ENCODE results near the gene TOR1A.

Gene TOR1A

GRCh38 chr9:129836311-129837007 is 12.5 kb upstream of the TOR1A start:
- Mint-ChIP-seq H3K27ac (peak overlapping the region; percentile 56), H3K4me1 (peaks cover 74% of the 10 kb centered on the region), H3K36me3 (peaks cover 6% of the 10 kb centered on the region), H3K4me3 (peak overlapping the region; percentile 95), H3K9me3 (no peaks in the 10 kb centered on the region), H3K27me3 (no peaks in the 10 kb centered on the region)

- H3K9me3 Mint-ChIP-seq, result no peaks in the 10 kb centered on the region
- peaks cover 6% of the 10 kb centered on the region for H3K36me3 Mint-ChIP-seq
- peak overlapping the region; percentile 95 for H3K4me3 Mint-ChIP-seq
- H3K4me1 Mint-ChIP-seq, result peaks cover 68% of the 10 kb centered on the region
- H3K27me3 Mint-ChIP-seq, result no peaks in the 10 kb centered on the region
- H3K27ac Mint-ChIP-seq, result peak overlapping the region; percentile 56
Measured at GRCh38 chr9:129835860-129836223, 11.9 kb upstream of the TOR1A start.

DNA sequence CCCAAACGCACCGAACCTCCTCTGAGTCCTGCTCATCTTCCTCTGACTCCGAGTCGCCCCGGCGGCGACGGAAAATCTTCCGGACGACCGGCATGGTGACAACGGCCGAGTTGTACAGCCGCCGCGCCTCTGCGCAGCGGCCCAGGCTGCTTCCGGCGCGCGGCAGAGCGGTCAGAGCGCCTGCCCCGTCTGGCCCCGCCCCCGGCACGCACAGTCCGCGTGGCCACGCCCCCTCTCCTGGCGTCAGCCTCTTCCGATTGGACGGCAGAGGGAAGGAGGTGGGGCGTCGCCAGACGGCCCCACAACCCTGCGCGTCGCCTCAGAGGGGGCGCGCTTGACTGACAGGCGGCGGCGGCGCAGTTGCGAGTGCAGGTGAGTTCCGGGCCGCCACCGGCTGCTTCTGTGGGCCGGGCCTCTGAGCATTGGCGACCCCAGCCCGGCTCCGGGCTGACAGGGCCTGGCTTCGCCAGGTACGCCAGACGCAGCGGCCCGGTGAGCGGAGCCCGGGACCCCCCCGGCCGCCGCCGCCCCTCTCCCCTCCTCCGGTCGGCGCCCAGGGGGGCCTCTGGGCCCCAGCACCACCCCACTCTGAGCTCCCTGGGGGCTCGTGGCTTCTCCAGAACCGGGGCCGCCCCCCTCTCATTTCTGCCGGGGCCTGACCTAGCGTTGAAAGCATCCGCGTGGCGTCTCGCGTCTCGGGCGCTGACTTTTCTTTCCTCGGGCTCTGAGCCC is 11.4 kb upstream of the TOR1A start, which contains the start of the genes C9orf78 and USP20:
C9orf78 (minus strand) TSS at position 148 of the 732 bp plus-strand sequence; CDS start at position 94, 54 bp downstream.
USP20 (plus strand) TSS at position 331 of the 732 bp plus-strand sequence. CDS start 17,098 bp downstream, outside the sequence.
- peaks cover 6% of the 10 kb centered on the region for H3K36me3 Mint-ChIP-seq
- peak within 1 kb of the TSS; percentile 98 for H3K27ac Mint-ChIP-seq
- no peaks in the 10 kb centered on the region for H3K27me3 Mint-ChIP-seq
- peaks cover 62% of the 10 kb centered on the region for H3K4me1 Mint-ChIP-seq
- H3K4me3 Mint-ChIP-seq, result peak within 1 kb of the TSS; percentile 98
- no peaks in the 10 kb centered on the region for H3K9me3 Mint-ChIP-seq

GRCh38 chr9:129834489-129835127 is 10.7 kb upstream of the TOR1A start:
- peaks cover 58% of the 10 kb centered on the region for H3K4me1 Mint-ChIP-seq
- H3K4me3 Mint-ChIP-seq, result peak overlapping the region; percentile 98
- peaks cover 6% of the 10 kb centered on the region for H3K36me3 Mint-ChIP-seq
- H3K27me3 Mint-ChIP-seq, result no peaks in the 10 kb centered on the region
- no peaks in the 10 kb centered on the region for H3K9me3 Mint-ChIP-seq
- H3K27ac Mint-ChIP-seq, result peak overlapping the region; percentile 98

GRCh38 chr9:129832982-129833381 is 9.0 kb upstream of the TOR1A start:
- peaks cover 6% of the 10 kb centered on the region for H3K36me3 Mint-ChIP-seq

GRCh38 chr9:129828969-129829368 is 5.0 kb upstream of the TOR1A start:
- H3K36me3 Mint-ChIP-seq, result peaks cover 6% of the 10 kb centered on the region
- H3K9me3 Mint-ChIP-seq, result no peaks in the 10 kb centered on the region
- no peak overlapping the region for H3K4me3 Mint-ChIP-seq
- peaks cover 12% of the 10 kb centered on the region for H3K4me1 Mint-ChIP-seq
- no peaks in the 10 kb centered on the region for H3K27me3 Mint-ChIP-seq
- H3K27ac Mint-ChIP-seq, result no peak overlapping the region

More at GRCh38 chr9:129832982-129833381, 9.0 kb upstream of the TOR1A start:
- Mint-ChIP-seq H3K27me3 (no peaks in the 10 kb centered on the region), H3K9me3 (no peaks in the 10 kb centered on the region), H3K4me3 (peak overlapping the region; percentile 98), H3K4me1 (peaks cover 42% of the 10 kb centered on the region), H3K27ac (no peak overlapping the region)

DNA sequence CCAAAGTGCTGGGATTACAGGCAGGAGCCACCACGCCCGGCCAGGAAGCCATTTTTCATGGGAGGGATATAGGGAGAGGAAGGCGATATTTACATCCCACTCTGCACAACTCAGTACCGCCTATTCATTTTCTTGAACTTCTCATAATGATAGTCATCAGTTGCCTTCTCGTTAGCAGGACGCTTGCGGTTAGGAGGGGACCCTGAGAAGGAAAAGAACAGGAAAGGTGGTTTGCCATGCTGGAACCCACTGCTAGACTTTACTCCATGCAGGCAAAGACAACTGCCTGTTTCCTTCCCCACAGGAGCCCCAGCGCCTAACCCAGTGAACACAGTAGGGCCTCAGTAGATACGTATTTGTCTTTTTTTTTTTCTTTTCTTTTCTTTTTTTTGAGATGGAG is 4.1 kb upstream of the TOR1A start:
- H3K27me3 Mint-ChIP-seq, result no peaks in the 10 kb centered on the region
- no peaks in the 10 kb centered on the region for H3K9me3 Mint-ChIP-seq
- H3K27ac Mint-ChIP-seq, result no peak overlapping the region
- no peak overlapping the region for H3K4me3 Mint-ChIP-seq
- H3K36me3 Mint-ChIP-seq, result peaks cover 3% of the 10 kb centered on the region
- peaks cover 4% of the 10 kb centered on the region for H3K4me1 Mint-ChIP-seq

DNA sequence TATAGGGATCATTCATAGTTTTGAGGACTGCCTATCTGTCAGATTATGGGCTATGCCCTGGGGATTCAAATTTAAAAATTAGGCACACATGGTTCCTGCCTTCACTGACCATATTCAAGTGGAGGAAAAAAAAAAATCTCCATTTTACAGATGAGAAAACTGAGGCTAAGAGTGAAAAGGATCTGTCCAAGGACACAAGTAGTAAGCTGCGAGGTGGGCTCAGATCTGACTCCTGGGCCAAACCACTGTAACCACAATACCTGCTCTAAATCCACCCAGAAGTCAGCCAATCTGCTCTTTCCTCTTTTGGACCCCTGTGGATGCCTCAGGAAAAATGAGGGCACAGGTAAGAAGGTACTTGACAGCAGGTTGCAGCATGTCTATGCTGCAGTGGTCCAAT is 2.8 kb upstream of the TOR1A start:
- H3K27me3 Mint-ChIP-seq, result no peaks in the 10 kb centered on the region
- H3K9me3 Mint-ChIP-seq, result no peaks in the 10 kb centered on the region
- peaks cover 3% of the 10 kb centered on the region for H3K36me3 Mint-ChIP-seq
- H3K4me3 Mint-ChIP-seq, result no peak overlapping the region
- no peak overlapping the region for H3K27ac Mint-ChIP-seq
- peaks cover 11% of the 10 kb centered on the region for H3K4me1 Mint-ChIP-seq

GRCh38 chr9:129826344-129826743 is 2.4 kb upstream of the TOR1A start:
- Mint-ChIP-seq H3K4me1 (peaks cover 11% of the 10 kb centered on the region), H3K4me3 (no peak overlapping the region), H3K27me3 (no peaks in the 10 kb centered on the region), H3K27ac (no peak overlapping the region), H3K9me3 (no peaks in the 10 kb centered on the region), H3K36me3 (peaks cover 3% of the 10 kb centered on the region)

DNA sequence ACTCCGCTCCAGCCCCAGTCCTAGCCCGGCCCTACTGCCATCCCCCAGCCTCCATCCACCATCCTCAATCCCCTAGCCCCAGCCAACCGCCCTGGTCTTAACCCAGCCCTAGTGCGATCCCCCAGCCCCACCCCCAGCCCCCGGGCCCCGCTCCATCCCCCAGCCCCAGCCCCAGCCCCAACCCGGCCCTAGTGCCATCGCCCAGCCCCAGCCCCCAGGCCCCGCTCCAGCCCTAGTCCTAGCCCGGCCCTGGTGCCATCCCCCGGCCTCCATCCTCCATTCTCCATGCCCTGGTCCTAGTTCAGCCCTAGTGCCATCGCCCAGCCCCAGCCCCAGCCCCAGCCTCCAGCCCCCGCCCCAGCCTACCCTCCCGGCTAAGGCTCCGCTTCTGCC is 398 bp downstream of the TOR1A start:
- H3K27me3 Mint-ChIP-seq, result no peaks in the 10 kb centered on the region
- H3K4me1 Mint-ChIP-seq, result peaks cover 14% of the 10 kb centered on the region
- peaks cover 5% of the 10 kb centered on the region for H3K36me3 Mint-ChIP-seq
- no peaks in the 10 kb centered on the region for H3K9me3 Mint-ChIP-seq
- no peak overlapping the region for H3K27ac Mint-ChIP-seq
- peak overlapping the region; percentile 88 for H3K4me3 Mint-ChIP-seq

DNA sequence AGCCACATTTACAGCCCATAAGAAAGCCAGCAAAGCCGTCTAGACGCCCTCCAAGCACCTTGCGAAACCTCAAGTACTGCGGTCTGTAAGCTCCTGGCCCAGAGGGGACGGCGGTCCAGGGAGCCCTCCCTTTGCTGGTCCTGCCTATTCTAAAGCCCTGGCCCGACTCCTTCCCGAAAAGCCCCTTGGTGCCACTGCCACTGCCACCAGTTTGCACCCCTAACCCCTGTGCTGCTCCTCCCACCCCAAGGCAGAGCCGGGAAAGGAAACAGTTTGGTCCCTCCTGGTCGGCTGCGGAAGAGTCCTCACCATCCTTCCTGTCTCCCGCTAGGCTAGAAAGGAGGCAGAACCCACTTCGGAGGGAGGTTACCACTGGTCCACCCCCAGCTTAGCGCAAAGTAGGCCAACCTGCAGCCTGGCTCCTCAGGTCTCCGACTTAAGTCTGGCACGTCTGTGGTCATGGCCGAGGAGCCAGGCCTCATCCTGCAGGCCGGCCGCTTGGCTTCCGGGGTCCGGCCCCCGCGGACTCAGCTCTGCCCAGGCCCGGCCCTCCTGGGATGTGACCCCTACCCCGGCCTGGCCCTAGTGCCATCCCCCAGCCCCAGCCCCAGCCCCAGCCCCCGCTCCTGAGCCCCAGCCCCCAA is 916 bp downstream of the TOR1A start:
- Mint-ChIP-seq H3K36me3 (peaks cover 5% of the 10 kb centered on the region), H3K4me3 (peak overlapping the region; percentile 88)

DNA sequence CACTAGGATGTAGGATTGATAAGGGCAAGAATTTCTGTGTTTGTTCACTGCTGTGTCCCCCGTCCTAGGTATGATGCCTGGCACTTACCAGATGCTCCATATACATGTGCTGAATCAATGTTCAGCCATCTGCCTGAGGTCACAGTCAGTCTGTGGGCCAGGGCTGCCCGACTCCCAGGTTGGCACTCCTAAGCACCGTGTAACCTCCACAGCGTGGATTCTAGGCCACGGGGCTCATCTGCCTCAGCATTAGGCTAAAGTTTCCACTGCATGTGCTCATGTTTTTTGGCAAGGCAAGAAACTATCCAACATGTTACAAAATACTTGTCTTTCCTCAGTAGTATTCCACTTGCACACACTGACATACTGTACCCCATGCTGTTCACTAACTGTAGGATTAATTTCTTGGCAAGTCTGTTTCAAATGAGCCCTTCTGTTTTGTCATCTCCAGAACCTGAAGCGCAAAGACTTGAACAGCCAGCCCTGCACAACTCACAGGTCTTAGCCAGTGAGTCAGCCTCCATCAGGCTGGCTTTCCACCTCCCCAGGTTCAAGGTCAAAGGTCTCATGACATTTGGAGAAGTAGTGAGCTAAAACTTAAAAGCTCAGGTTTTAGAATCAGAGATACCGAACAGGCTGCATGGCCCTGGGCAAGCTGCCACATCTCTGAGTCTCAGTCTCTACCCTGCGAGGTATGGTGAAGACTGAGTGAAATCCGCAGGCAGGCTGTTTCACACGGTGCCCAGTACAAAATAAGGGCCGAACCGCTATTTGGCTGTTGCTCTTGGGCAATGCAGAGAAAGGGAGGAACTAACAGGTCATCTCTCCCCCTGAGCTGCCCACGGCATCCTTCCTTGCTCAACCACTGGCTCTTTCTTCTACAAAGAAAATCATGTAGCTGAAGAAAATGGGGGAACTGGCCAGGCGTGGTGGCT is 7.2 kb downstream of the TOR1A start:
- Mint-ChIP-seq H3K27me3 (no peaks in the 10 kb centered on the region), H3K4me1 (peaks cover 18% of the 10 kb centered on the region), H3K9me3 (no peaks in the 10 kb centered on the region), H3K36me3 (peaks cover 11% of the 10 kb centered on the region), H3K4me3 (no peak overlapping the region), H3K27ac (no peak overlapping the region)

More for the DNA sequence above, 916 bp downstream of the TOR1A start:
- no peaks in the 10 kb centered on the region for H3K9me3 Mint-ChIP-seq
- peaks cover 14% of the 10 kb centered on the region for H3K4me1 Mint-ChIP-seq
- no peak overlapping the region for H3K27ac Mint-ChIP-seq
- no peaks in the 10 kb centered on the region for H3K27me3 Mint-ChIP-seq

GRCh38 chr9:129815278-129815677 is 8.7 kb downstream of the TOR1A start:
- Mint-ChIP-seq H3K4me1 (peaks cover 18% of the 10 kb centered on the region), H3K4me3 (no peak overlapping the region), H3K36me3 (peaks cover 11% of the 10 kb centered on the region), H3K9me3 (no peaks in the 10 kb centered on the region), H3K27ac (no peak overlapping the region), H3K27me3 (no peaks in the 10 kb centered on the region)

- no peaks in the 10 kb centered on the region for H3K9me3 Mint-ChIP-seq
- no peaks in the 10 kb centered on the region for H3K27me3 Mint-ChIP-seq
- no peak overlapping the region for H3K4me3 Mint-ChIP-seq
- H3K27ac Mint-ChIP-seq, result no peak overlapping the region
- peaks cover 11% of the 10 kb centered on the region for H3K36me3 Mint-ChIP-seq
- peaks cover 18% of the 10 kb centered on the region for H3K4me1 Mint-ChIP-seq
Measured at GRCh38 chr9:129814432-129815223, 9.3 kb downstream of the TOR1A start.
